BE2C (cell line): ENCODE results near the gene CFAP46.

ENCODE experiments used
- DNase-seq: peaks from one replicate; pipeline ENCODE4 v3.0.0-alpha.2; 2020
- H3K27me3 ChIP-seq: fragments of 250-450 bp; sonication (Bioruptor Pico); 2 replicates; pipeline ENCODE4 v1.5.1; 2020; ENCODE audit warnings: mild to moderate bottlenecking
- H3K36me3 ChIP-seq: fragments of 250-450 bp; sonication (Bioruptor Pico); 2 replicates; pipeline ENCODE4 v1.5.1; 2020; ENCODE audit warnings: mild to moderate bottlenecking
- H3K4me1 ChIP-seq: fragments of 250-450 bp; sonication (Bioruptor Pico); 2 replicates; pipeline ENCODE4 v1.5.1; 2020
- H3K4me3 ChIP-seq: 2 replicates; pipeline ENCODE4 v1.5.1; 2011; ENCODE audit warnings: low read depth, low read length
- H3K9me3 ChIP-seq: fragments of 250-450 bp; sonication (Bioruptor Pico); 2 replicates; pipeline ENCODE4 v1.5.1; 2020
- TF ChIP-seq, protein P1 (sequence below): IDR thresholded peaks from 2 replicates; pipeline ENCODE4 v1.5.1; 2012; ENCODE audit warnings: mild to moderate bottlenecking, low read depth, low read length

CFAP46 gene

GRCh38 chr10:132770061-132771021 lies 172.0 kb downstream of the CFAP46 start:
- DNase-seq: no peak
- no peak overlapping the region for H3K4me3 ChIP-seq
- H3K9me3 ChIP-seq: no peaks in the 10 kb centered on the region
- H3K27me3 ChIP-seq: no peaks in the 10 kb centered on the region
- H3K36me3 ChIP-seq: no peaks in the 10 kb centered on the region
- TF ChIP-seq, protein P1, sequence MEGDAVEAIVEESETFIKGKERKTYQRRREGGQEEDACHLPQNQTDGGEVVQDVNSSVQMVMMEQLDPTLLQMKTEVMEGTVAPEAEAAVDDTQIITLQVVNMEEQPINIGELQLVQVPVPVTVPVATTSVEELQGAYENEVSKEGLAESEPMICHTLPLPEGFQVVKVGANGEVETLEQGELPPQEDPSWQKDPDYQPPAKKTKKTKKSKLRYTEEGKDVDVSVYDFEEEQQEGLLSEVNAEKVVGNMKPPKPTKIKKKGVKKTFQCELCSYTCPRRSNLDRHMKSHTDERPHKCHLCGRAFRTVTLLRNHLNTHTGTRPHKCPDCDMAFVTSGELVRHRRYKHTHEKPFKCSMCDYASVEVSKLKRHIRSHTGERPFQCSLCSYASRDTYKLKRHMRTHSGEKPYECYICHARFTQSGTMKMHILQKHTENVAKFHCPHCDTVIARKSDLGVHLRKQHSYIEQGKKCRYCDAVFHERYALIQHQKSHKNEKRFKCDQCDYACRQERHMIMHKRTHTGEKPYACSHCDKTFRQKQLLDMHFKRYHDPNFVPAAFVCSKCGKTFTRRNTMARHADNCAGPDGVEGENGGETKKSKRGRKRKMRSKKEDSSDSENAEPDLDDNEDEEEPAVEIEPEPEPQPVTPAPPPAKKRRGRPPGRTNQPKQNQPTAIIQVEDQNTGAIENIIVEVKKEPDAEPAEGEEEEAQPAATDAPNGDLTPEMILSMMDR: no peak
- no peaks in the 10 kb centered on the region for H3K4me1 ChIP-seq

DNA sequence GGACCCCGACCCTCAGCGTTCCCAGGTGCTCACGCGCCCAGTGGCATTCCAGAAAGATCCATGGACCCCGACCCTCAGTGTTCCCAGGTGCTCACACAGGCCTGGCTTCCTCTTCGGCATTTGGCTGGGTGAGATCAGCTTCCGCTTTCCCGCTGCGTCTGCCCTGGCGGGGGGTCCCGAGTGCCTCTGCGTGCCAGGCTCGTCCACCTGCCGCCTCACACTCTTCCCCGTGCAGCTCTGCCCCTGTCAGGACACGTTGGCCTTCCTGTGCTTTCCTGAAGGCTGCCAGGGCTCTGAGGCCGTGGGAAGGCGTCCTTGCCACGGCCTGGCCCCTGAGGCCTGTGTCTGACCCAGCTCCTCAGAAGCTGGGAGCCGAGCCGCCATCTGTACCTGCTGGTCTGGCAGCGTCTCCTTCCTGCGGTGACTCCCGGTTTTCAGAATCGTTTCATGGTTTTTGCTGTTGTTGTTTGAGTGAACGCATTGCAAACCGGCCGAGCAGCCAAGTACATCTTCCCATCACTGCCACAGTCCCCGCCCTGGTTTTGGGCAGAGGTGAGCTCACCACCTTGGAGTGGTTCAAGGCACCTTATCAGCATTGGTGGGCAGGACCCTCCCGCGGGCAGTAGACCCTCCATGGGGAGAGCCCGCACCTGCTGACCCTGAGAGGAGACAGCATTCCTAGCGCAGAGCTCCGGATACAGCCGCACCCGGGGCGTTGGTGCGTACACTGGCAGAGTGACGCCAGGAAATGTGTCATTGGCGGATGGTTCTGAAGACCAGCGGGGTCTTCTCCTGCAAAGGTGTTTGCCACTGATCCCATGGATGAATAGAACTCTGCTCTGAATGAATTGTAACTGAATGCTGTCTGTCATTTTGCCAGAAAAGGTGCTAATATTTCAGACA lies 173.8 kb downstream of the CFAP46 start:
- no peaks in the 10 kb centered on the region for H3K36me3 ChIP-seq
- no peaks in the 10 kb centered on the region for H3K4me1 ChIP-seq
- no peaks in the 10 kb centered on the region for H3K9me3 ChIP-seq
- no peak for DNase-seq
- TF ChIP-seq, protein P1: no peak
- H3K4me3 ChIP-seq: no peak overlapping the region
- no peaks in the 10 kb centered on the region for H3K27me3 ChIP-seq

- TF ChIP-seq, protein P1: no peak
- no peak for DNase-seq
- H3K4me1 ChIP-seq: no peaks in the 10 kb centered on the region
- no peaks in the 10 kb centered on the region for H3K36me3 ChIP-seq
- H3K4me3 ChIP-seq: no peak overlapping the region
- H3K9me3 ChIP-seq: no peaks in the 10 kb centered on the region
- H3K27me3 ChIP-seq: no peaks in the 10 kb centered on the region
Measured at GRCh38 chr10:132766291-132766690, 176.1 kb downstream of the CFAP46 start.

- Histone ChIP-seq H3K36me3 (no peaks in the 10 kb centered on the region), H3K27me3 (no peaks in the 10 kb centered on the region), H3K4me1 (no peaks in the 10 kb centered on the region), H3K9me3 (no peaks in the 10 kb centered on the region), H3K4me3 (no peak overlapping the region)
- no peak for DNase-seq
- TF ChIP-seq, protein P1: no peak
Measured at GRCh38 chr10:132765435-132765834, 176.9 kb downstream of the CFAP46 start.

DNA sequence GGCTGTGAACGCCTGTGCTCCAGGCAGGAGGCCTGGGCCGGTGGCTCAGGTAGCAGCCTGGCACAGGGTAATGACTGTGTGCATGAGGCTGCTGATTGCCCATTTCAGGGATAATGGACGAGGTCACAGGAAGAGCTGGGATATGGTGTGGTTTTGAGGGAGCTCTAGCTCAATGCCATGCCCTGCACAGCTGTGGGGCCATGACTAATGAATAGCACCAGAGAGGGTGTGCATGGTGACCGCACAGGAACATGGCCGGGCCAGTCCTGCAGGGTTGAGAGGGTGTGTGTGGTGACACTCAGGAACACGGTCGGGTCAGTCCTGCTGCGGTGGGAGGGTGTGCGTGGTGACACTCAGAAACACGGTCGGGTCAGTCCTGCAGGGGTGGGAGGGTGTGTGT lies 178.3 kb downstream of the CFAP46 start:
- Histone ChIP-seq H3K9me3 (no peaks in the 10 kb centered on the region), H3K27me3 (no peaks in the 10 kb centered on the region), H3K4me3 (no peak overlapping the region), H3K4me1 (no peaks in the 10 kb centered on the region), H3K36me3 (no peaks in the 10 kb centered on the region)
- no peak for DNase-seq
- TF ChIP-seq, protein P1: no peak
